Left cardiac atrium (tissue), 4 donors: ENCODE data around the gene RIMKLB. TPM values are rescaled to one million over a fixed set of nuclear protein-coding genes. Genes with fewer than 3 reads are reported as not detected.

Experiments
- ATAC-seq, 2 donors: fragments of 200-7000 bp; cut with Tn5 transposase; one replicate each; pipeline ENCODE4 v1.9.1; 2020; ENCODE audit warnings: mild to moderate bottlenecking in 2 of 2, moderate library complexity in 2 of 2
- DNase-seq: peaks from one replicate; pipeline ENCODE4 v3.0.0-alpha.2; 2020
- intact Hi-C, 2 donors: fragments of 100-400 bp; cut with DNase I; formaldehyde crosslinking; loops; one replicate each; pipeline versions ENCODE4 v1.14.1 to v1.15.1; 2022 to 2023
- long read RNA-seq: library from polyadenylated mRNA; unstranded; transcript quantifications from one replicate; pipeline ENCODE4 v2.0.0, GENCODE V29; 2021
- total RNA-seq, 2 donors: library from RNA; stranded (reverse); fragmentation: NEBNext Ultra II Directional; extraction: Animal tissue kit (Norgen Biotek cat#: 25700); gene quantifications; one replicate each; pipeline ENCODE4 v1.2.1, GENCODE V29; 2021
- donor health status: DM: no; HTN: yes; CAD: no.
- donor health status: DM: no; HTN: yes; CAD: no; lungs with severe emphysema.
- donor health status: DM: yes; HTN: yes; CAD: no.
- donor health status: Dilated cardiomyopathy.

Gene RIMKLB, protein sequence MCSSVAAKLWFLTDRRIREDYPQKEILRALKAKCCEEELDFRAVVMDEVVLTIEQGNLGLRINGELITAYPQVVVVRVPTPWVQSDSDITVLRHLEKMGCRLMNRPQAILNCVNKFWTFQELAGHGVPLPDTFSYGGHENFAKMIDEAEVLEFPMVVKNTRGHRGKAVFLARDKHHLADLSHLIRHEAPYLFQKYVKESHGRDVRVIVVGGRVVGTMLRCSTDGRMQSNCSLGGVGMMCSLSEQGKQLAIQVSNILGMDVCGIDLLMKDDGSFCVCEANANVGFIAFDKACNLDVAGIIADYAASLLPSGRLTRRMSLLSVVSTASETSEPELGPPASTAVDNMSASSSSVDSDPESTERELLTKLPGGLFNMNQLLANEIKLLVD
- total RNA-seq, result 10 to 100 TPM; 15.7 to 16.5 TPM
- long read RNA-seq, partial matches to known transcripts, result 5 of 12 reads
- long read RNA-seq, other reads (novel, unspliced or antisense), result 3 of 12 reads

DNA sequence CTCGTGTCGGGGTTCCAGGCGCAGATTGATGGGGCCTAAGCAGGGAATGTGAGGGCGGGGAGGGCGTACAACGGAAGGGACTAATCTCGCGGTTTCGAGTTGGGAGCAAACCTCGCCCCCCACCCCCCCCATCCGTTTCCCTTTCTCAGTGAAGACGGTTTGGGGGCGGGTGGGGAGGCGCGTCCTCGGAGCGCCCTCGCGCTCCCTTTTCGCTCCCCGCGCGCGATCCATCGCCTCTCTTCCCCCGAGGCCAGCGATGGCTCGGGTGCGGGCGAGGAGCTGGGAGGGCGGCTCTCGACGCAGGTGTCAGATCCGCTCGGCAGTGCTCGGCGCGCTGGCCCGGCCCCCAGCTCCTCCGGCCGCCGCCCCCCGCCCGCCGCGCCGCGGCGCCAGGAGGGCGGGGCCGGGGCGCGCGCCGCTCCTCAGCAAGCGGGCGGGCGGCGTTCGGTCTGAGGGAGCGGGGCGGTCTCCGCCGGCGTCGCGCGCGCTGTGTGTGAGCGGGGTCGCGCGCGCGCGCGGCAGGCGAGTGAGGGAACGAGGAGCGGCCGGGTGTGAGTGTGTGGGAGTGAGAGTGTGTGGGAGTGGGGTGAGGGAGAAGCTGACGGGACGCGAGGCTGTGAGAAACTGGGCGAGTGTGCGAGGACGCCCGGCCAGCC, at the start of gene RIMKLB:
Gene RIMKLB, plus strand, starts transcription at position 516 of the 656 bp plus-strand sequence. CDS start 15,876 bp downstream, outside the sequence.
- DNase-seq, result peak; percentile 89
- intact Hi-C loops, result no loop called here
- ATAC-seq, result peak; percentile 93 to 94

DNA sequence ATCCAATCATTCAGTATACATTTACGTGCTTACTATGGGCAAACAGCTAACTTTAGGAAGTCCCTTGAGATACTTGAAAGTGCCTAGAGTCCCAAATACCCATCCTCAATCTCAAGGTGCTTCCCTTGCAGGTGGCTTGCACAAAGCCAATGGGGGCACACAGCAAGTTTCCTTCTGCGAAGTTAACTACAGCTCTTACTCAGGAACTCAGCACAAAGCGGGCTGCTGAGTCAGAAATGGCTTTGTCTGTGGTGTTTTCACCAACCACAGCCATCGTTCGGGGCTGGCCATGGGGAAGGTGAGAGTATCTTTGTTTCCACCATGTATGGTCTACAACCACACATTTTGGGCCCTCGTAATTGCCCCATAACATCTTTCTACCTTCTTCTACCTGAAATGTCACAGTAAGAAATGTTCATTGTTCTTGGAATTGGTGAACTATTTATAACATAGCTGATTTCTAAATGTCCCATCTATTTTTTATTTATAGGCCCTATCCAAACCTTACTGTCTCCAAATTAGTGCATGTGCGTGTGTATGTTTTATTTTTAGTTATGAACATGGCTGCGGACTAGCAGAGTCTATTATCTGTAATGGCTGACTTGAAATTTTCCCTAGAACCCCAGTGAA, 49.1 kb upstream of the RIMKLB start:
- ATAC-seq (no peak), DNase-seq (no peak)
- intact Hi-C loops, result no loop called here

DNA sequence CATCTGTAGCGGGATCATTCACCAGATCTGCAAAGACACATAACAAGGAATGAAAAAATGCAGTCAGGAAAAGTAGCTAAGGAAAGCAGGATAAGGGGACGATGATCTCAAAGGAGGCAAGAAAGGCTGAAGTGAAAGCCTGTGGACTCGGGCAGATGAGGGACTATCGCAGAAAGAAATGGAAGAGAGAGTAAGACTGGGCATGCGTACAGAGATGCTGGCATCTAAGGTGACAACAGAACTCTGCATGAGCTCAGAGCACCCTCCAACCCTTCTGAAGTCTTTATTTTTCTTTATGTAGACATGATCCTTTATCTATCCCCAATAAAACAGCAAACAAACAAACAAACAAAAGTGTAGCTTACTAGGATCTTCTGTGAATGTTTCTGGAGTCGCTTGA, 42.4 kb upstream of the RIMKLB start:
- ATAC-seq (no peak), DNase-seq (no peak)
- intact Hi-C loops, result no loop called here

GRCh38 chr12:8658346-8658745, 39.4 kb upstream of the RIMKLB start:
- peak in 1 of 2 donors; percentile 46 for ATAC-seq
- intact Hi-C loops, result no loop called here
- no peak for DNase-seq

- DNase-seq (no peak), ATAC-seq (peak in 1 of 2 donors; percentile 68)
Measured at GRCh38 chr12:8661016-8661415, 36.8 kb upstream of the RIMKLB start.

GRCh38 chr12:8661751-8662150, 36.0 kb upstream of the RIMKLB start:
- ATAC-seq (no peak), DNase-seq (no peak)
- intact Hi-C loops, result no loop called here

More at GRCh38 chr12:8661016-8661415, 36.8 kb upstream of the RIMKLB start:
- intact Hi-C loops, result no loop called here

GRCh38 chr12:8662593-8662992, 35.2 kb upstream of the RIMKLB start, which contains the start of gene MFAP5:
TSS of gene MFAP5 (minus strand) at chr12:8662826. CDS start at chr12:8662104, 722 bp downstream.
- ATAC-seq, result peak in 1 of 2 donors; percentile 72
- intact Hi-C loops, result no loop called here
- DNase-seq, result peak; percentile 25

GRCh38 chr12:8664228-8664913, 33.4 kb upstream of the RIMKLB start:
- peak; percentile 50 to 91 for ATAC-seq
- intact Hi-C loops, result no loop called here
- peak; percentile 71 for DNase-seq

DNA sequence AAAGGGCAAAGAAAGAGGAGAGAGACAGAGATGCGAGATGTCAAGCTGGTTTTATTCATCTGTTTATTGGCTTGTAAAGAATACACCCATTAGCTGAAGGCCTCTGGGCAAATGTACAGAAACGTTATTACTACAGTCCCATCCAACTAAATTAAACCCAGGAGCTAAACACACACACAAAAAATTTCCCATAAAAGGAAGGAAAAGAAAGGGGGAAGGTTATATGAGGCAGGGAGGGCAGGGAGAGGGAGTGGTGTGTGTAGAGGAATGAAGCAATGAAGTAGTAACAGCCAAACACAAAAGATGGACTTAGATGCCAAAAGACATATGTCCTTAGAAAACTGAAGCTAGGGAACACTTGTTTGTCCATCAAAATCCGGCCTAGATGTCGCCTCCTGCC, 32.0 kb upstream of the RIMKLB start:
- intact Hi-C loops, result no loop called here
- ATAC-seq (no peak), DNase-seq (no peak)

DNA sequence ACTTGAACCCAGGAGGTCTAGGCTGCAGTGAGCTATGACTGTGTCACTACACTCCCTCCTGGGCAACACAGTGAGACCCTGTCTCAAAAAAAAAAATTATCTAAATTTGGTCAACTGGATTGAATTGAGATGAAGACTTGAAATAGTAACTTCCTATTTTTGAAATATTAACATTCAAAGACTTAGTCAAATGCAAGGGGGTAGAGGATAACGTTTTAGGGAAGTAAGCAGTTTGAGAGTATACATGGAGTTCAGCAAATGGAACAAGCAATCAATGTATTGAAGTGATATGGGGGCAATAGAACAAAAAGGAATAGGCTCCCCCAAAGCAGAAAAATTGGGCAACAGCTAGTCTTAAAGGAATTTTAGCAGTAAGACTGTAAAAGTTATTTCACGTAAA, 30.5 kb upstream of the RIMKLB start:
- ATAC-seq, result no peak
- DNase-seq, result no peak
- intact Hi-C loops, result no loop called here

GRCh38 chr12:8668441-8668840, 29.4 kb upstream of the RIMKLB start:
- intact Hi-C loops, result no loop called here
- DNase-seq (no peak), ATAC-seq (no peak)

- ATAC-seq (no peak), DNase-seq (no peak)
- intact Hi-C loops, result no loop called here
Measured at GRCh38 chr12:8672381-8672780, 25.4 kb upstream of the RIMKLB start.

GRCh38 chr12:8675591-8676036, 22.2 kb upstream of the RIMKLB start:
- DNase-seq (no peak), ATAC-seq (peak in 1 of 2 donors; percentile 44)
- intact Hi-C loops, result no loop called here

- intact Hi-C loops, result no loop called here
Measured at GRCh38 chr12:8676651-8677050, 21.1 kb upstream of the RIMKLB start.

DNA sequence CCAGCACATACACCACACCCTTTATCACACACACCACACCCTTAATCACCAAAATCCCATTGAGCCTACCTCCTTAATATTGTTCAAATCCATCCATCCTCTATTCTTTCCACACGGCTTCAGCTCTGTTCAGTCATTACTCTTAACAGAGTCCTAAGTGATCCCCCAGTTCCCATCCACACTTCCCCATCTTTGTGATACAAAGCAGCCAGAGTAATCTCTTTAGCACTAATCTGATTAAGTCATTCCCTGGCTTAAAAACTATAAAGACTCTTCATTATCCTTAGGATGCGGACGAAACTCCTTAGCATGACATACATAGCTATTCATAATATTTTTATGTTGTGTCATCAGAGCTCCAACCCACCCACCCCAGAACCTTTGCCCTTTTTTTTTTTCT, 20.4 kb upstream of the RIMKLB start:
- intact Hi-C loops, result no loop called here
- DNase-seq (no peak), ATAC-seq (no peak)

More at GRCh38 chr12:8676651-8677050, 21.1 kb upstream of the RIMKLB start:
- no peak for ATAC-seq
- DNase-seq, result no peak

DNA sequence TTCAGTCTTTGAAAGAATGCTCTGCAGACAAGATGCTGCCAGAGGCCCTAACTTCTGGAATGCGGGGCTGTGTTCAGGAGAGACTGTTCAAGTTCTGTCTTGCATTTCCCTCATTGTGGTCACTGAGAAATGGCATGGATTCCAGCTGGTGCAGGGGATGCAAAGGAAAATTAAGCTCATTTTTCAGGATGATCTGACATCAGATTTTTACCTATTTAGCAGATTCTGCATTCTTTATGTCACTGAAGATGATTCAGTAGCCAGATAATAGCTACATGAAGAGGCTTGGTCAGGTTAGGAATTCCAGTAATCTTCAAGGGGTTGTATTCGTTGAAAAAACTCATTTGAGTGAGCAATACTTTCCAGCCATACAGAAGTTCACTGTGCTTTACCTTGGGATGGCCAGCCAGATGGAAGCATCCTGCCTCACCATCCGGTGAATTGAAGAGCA, 19.1 kb upstream of the RIMKLB start:
- DNase-seq, result no peak
- no peak for ATAC-seq
- intact Hi-C loops, result no loop called here

GRCh38 chr12:8680533-8680932, 17.3 kb upstream of the RIMKLB start:
- no peak for ATAC-seq
- intact Hi-C loops, result loop anchor here (5.0 to 10.0 kb wide), 5 partner anchors 142 to 367 kb away; partner anchors contain the start of gene A2ML1 (in 1 of the 2)
- no peak for DNase-seq

GRCh38 chr12:8681129-8681884, 16.5 kb upstream of the RIMKLB start:
- ATAC-seq, result peak; percentile 33 to 72
- intact Hi-C loops, result loop anchor here (5.0 to 10.0 kb wide), 5 partner anchors 141 to 366 kb away; partner anchors contain the start of gene A2ML1 (in 1 of the 2)

More at GRCh38 chr12:8681129-8681884, 16.5 kb upstream of the RIMKLB start:
- DNase-seq, result no peak
